Measurements from ENCODE around the gene SLC27A1. TPM values are rescaled to one million over a fixed set of nuclear protein-coding genes. Genes with fewer than 3 reads are reported as not detected.
A peak's percentile ranks its signal among the peaks of the same experiment; 100 is the strongest.

Gene SLC27A1
- total RNA-seq, 1 experiment from 2014 or later: 8.9 TPM

DNA sequence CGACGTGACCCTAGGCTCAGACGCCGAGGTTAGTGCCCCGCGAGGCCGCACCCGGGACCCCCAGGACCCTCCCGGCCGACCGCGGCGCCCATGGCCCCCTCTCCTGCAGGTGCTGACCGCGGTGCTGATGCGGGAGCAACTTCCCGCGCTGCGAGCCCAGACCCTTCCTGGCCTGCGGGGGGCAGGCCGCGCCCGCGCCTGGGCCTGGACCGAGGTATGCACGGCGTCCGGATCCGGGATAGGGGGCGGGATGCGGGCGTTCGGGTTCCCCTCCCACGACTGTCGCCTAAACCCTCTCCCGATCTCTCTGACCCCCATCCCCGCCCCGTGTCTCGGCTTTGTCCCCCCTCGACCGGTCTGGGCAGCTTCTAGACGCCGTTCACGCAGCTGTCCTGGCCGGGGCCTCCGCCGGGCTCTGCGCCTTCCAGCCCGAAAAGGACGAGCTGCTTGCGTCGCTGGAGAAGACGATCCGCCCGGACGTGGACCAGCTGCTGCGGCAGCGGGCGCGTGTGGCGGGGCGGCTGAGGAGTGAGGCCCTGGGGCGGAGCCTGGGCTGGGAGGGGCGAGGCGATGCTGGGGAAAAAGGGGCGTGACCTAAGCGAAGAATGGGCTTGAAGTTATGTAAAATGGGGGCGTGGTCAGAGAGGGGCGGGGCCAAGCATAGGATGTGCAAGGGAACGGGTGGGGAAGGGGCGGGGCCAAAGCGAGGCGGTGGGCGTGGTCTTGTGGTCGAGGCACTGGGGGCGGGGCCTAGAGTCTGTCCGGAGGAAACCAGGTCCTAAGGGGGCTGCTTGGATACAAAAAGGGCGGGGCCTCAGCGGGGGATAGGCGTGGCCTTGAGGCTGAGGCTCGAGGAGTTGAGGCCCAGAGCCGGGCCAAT, 69.2 kb downstream of the SLC27A1 start:
- DNase-seq: peak; percentile 94
- ChIA-PET CTCF (interaction anchor here (0.6 kb wide), 3 partner anchors 34 to 194 kb away, joined by 3 read pairs; no protein-coding TSS in a partner anchor), POLR2A (ENCODE audit: unreplicated experiment) (no interaction called here)
- Histone ChIP-seq H3K9ac (ENCODE audit: low read length) (no peak overlapping the region; the same call in 1 of the 2 replicates), H4K20me1 (ENCODE audit: low read length) (no peaks in the 10 kb centered on the region), H3F3A (ENCODE audit: low read length, unreplicated experiment) (no peaks in the 10 kb centered on the region), H3K27me3 (ENCODE audit: low read length) (no peaks in the 10 kb centered on the region), H3K9me3 (ENCODE audit: low read length) (no peaks in the 10 kb centered on the region), H3K79me2 (ENCODE audit: low read length) (no peaks in the 10 kb centered on the region), H3K27ac (ENCODE audit: low read length) (no peak overlapping the region), H3K4me2 (ENCODE audit: low read length) (peak overlapping the region; percentile 95), H3K4me3 (ENCODE audit: low read length) (peak overlapping the region; percentile 67), H2AFZ (ENCODE audit: low read length) (peak overlapping the region; percentile 88), H3K9me2 (replicated peaks; ENCODE audit: low read length) (no peaks in the 10 kb centered on the region), H3K36me3 (ENCODE audit: low read depth, low read length) (no peaks in the 10 kb centered on the region), H3K4me1 (ENCODE audit: insufficient read depth, low read length) (peaks cover 6% of the 10 kb centered on the region; the same call in 1 of the 2 replicates)
- intact Hi-C loops (cut with micrococcal nuclease): no loop called here
- no TSS peak for BruUV-seq (replicated peaks)
- no peak for TF ChIP-seq EZH2phosphoT487 (IDR thresholded peaks at IDR 0.05; ENCODE audit: borderline replicate concordance, low read length)
- TF ChIP-seq, protein P1, sequence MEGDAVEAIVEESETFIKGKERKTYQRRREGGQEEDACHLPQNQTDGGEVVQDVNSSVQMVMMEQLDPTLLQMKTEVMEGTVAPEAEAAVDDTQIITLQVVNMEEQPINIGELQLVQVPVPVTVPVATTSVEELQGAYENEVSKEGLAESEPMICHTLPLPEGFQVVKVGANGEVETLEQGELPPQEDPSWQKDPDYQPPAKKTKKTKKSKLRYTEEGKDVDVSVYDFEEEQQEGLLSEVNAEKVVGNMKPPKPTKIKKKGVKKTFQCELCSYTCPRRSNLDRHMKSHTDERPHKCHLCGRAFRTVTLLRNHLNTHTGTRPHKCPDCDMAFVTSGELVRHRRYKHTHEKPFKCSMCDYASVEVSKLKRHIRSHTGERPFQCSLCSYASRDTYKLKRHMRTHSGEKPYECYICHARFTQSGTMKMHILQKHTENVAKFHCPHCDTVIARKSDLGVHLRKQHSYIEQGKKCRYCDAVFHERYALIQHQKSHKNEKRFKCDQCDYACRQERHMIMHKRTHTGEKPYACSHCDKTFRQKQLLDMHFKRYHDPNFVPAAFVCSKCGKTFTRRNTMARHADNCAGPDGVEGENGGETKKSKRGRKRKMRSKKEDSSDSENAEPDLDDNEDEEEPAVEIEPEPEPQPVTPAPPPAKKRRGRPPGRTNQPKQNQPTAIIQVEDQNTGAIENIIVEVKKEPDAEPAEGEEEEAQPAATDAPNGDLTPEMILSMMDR (conservative IDR thresholded peaks at IDR 0.05; ENCODE audit: low read depth, low read length): peak; percentile 33; the same call in 1 of the 2 replicates
- ATAC-seq: peak; percentile 91

DNA sequence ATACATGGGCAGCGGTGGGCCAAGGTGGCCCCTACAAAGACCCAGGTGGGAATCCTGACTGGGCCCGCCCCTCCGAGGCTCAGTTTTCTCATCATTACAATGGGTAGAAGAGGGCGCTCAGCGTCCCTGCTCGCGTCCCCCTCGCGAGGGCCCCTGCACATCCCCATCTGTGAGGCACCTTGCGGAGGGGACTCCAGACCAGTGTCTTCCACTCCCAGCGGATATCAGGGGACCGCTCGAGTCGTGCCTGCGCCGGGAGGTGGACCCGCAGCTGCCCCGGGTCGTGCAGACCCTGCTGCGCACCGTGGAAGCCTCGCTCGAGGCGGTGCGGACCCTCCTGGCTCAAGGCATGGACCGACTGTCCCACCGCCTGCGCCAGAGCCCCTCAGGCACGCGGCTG, 69.8 kb downstream of the SLC27A1 start:
- TF ChIP-seq EZH2phosphoT487 (IDR thresholded peaks at IDR 0.05; ENCODE audit: borderline replicate concordance, low read length) (no peak), EZH2 (IDR thresholded peaks at IDR 0.05; ENCODE audit: low read length, unreplicated experiment) (no peak)
- TF ChIP-seq, protein P1 (conservative IDR thresholded peaks at IDR 0.05; ENCODE audit: low read depth, low read length): no peak
- no peak for ATAC-seq
- no peak for DNase-seq
- H3K79me2 ChIP-seq (ENCODE audit: low read length): no peaks in the 10 kb centered on the region
- no peak overlapping the region for H2AFZ ChIP-seq (ENCODE audit: low read length)
- peaks cover 6% of the 10 kb centered on the region; the same call in 1 of the 2 replicates for H3K4me1 ChIP-seq (ENCODE audit: insufficient read depth, low read length)
- H3K36me3 ChIP-seq (ENCODE audit: low read depth, low read length): no peaks in the 10 kb centered on the region
- ChIA-PET POLR2A (ENCODE audit: unreplicated experiment) (no interaction called here), CTCF (interaction anchor here (0.6 kb wide), 2 partner anchors 33 to 195 kb away, joined by 3 read pairs; no protein-coding TSS in a partner anchor)
- H3K4me3 ChIP-seq (ENCODE audit: low read length): no peak overlapping the region
- no TSS peak for BruUV-seq (replicated peaks)
- no peak overlapping the region for H3K27ac ChIP-seq (ENCODE audit: low read length)
- H3K27me3 ChIP-seq (ENCODE audit: low read length): no peaks in the 10 kb centered on the region
- intact Hi-C loops (cut with micrococcal nuclease): no loop called here
- H3F3A ChIP-seq (ENCODE audit: low read length, unreplicated experiment): no peaks in the 10 kb centered on the region
- H3K9ac ChIP-seq (ENCODE audit: low read length): no peak overlapping the region
- H3K4me2 ChIP-seq (ENCODE audit: low read length): no peak overlapping the region
- no peaks in the 10 kb centered on the region for H3K9me2 ChIP-seq (replicated peaks; ENCODE audit: low read length)
- H3K9me3 ChIP-seq (ENCODE audit: low read length): no peaks in the 10 kb centered on the region
- no peaks in the 10 kb centered on the region for H4K20me1 ChIP-seq (ENCODE audit: low read length)
